Activated naive CD8-positive, alpha-beta T cell treated with anti-CD3 and anti-CD28 coated beads for 36 hours (primary cell): Measurements from ENCODE around the gene PRKAR2A. TPM values are rescaled to one million over a fixed set of nuclear protein-coding genes. Genes with fewer than 3 reads are reported as not detected.

Source experiments
- DNase-seq: peaks from one replicate; pipeline ENCODE4 v3.0.0; 2021
- H3K27ac Mint-ChIP-seq: one replicate; pipeline ENCODE4 v1.8.0; 2022; ENCODE audit warnings: mild to moderate bottlenecking, moderate library complexity, mixed read lengths
- H3K27me3 Mint-ChIP-seq: one replicate; pipeline ENCODE4 v1.8.0; 2022; ENCODE audit warnings: mild to moderate bottlenecking, mixed read lengths
- H3K36me3 Mint-ChIP-seq: one replicate; pipeline ENCODE4 v1.8.0; 2021; ENCODE audit warnings: mild to moderate bottlenecking, mixed read lengths
- H3K4me1 Mint-ChIP-seq: one replicate; pipeline ENCODE4 v1.8.0; 2021; ENCODE audit warnings: mixed read lengths
- H3K4me3 Mint-ChIP-seq: one replicate; pipeline ENCODE4 v1.8.0; 2022; ENCODE audit warnings: mild to moderate bottlenecking, moderate library complexity, mixed read lengths
- H3K9me3 Mint-ChIP-seq: one replicate; pipeline ENCODE4 v1.8.0; 2022; ENCODE audit warnings: mixed read lengths
- total RNA-seq, 2 experiments: library from RNA; stranded (reverse); gene quantifications; one replicate each; pipeline ENCODE4 v1.2.3, GENCODE V29; 2021

PRKAR2A gene
- 10 to 100 TPM; 42.8 to 45.2 TPM for total RNA-seq

DNA sequence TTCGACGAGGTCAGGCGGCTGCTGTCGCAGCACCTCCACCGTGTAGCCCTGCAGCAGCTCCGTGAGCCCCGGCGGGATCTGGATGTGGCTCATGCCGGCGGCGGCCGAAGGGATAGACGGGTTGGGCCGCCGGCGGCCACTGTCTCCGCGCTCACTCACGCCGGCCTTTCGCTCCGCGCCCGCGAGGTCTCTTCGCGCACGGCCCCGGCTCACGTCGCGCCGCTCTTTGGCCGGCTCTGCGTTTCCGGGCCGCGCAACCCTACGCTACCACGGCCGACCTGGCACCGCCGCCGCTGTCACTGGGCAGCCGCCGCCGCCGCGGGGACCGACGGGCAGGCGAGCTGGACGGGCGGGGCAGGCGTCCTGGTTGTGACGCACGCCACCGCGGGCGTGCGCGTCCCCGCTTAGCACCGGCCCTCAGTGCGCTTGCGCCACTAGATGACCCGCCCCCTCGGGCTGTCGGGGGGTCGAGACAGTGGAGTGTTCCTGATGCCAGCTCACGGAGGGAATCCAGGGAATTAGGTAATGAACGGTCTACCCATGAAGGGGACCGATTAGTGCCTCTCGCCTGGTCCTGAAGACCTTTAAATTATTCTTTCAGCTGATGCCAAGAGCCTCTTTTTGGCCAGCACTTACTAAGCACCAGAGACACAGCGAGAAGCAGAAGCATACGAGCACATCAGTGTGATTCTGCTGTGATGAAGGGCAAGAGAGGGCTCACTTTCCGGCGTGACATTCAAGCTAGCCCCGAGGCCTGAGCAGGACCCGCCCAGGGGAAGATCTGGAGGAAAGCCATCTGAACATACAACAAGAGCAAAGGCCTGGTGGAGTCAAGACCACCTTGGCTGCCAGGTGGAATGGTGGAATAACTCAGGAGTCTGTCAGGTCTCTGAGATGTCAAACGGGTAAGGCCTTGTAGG, at the start of gene PRKAR2A:
PRKAR2A (minus strand) TSS at position 371 of the 920 bp plus-strand sequence; CDS start at position 93, 278 bp downstream.
- Mint-ChIP-seq H3K4me3 (peak within 1 kb of the TSS; percentile 86), H3K27ac (peak within 1 kb of the TSS; percentile 88), H3K9me3 (no peaks in the 10 kb centered on the region), H3K4me1 (peaks cover 26% of the 10 kb centered on the region), H3K27me3 (no peaks in the 10 kb centered on the region), H3K36me3 (peaks cover 13% of the 10 kb centered on the region)
- DNase-seq = peak; percentile 87

DNA sequence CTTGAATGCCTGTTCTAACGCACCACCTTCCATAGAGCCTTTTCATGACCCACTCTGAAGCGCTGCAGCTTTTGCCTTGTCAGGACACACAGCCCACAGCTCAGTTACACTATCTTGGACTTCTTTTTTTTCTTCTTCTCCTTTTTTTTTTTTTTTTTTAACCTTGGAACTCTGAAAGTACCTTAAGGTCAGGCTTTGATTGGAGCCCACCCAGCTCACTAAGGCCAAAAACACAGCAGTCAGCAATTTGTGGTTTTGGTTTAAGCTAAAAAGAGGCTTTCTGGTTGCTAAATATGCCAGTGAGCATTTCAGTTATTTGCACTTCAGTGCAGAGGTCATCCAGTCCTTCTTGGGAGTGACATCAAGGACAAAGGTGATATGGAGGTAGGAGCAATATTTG, 49.3 kb upstream of the PRKAR2A start:
- Mint-ChIP-seq H3K9me3 (no peaks in the 10 kb centered on the region), H3K27me3 (no peaks in the 10 kb centered on the region), H3K27ac (no peak overlapping the region), H3K4me3 (peak overlapping the region; percentile 47), H3K4me1 (peaks cover 22% of the 10 kb centered on the region), H3K36me3 (no peaks in the 10 kb centered on the region)
- no peak for DNase-seq

- peaks cover 22% of the 10 kb centered on the region for H3K4me1 Mint-ChIP-seq
- no peak overlapping the region for H3K4me3 Mint-ChIP-seq
- DNase-seq = no peak
- no peak overlapping the region for H3K27ac Mint-ChIP-seq
- H3K9me3 Mint-ChIP-seq = no peaks in the 10 kb centered on the region
- H3K36me3 Mint-ChIP-seq = no peaks in the 10 kb centered on the region
- no peaks in the 10 kb centered on the region for H3K27me3 Mint-ChIP-seq
Observed at GRCh38 chr3:48894516-48894915, 46.8 kb upstream of the PRKAR2A start.

- Mint-ChIP-seq H3K4me1 (peaks cover 2% of the 10 kb centered on the region), H3K9me3 (no peaks in the 10 kb centered on the region), H3K27ac (no peak overlapping the region), H3K27me3 (no peaks in the 10 kb centered on the region), H3K36me3 (no peaks in the 10 kb centered on the region), H3K4me3 (no peak overlapping the region)
- no peak for DNase-seq
Observed at GRCh38 chr3:48891606-48892005, 43.9 kb upstream of the PRKAR2A start.

DNA sequence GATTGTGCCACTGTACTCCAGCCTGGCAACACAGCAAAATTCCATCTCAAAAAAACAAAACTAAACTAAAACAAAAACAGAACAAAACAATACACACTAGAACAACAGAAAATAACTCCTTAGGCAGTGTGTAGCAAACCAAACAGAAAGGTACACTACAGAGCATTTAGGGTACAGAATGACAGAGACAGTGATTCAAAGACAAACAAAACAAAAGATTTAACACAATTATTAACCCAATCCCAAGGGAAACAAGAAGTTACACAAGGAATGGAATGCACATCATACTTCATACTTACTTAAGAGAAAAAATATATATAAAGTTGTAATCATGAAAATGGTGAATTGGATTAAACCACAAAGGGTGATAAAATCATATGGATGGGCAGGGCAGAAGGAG, 38.1 kb upstream of the PRKAR2A start:
- no peaks in the 10 kb centered on the region for H3K9me3 Mint-ChIP-seq
- H3K27ac Mint-ChIP-seq = no peak overlapping the region
- H3K27me3 Mint-ChIP-seq = no peaks in the 10 kb centered on the region
- H3K4me1 Mint-ChIP-seq = no peaks in the 10 kb centered on the region
- DNase-seq = no peak
- no peak overlapping the region for H3K4me3 Mint-ChIP-seq
- peaks cover 4% of the 10 kb centered on the region for H3K36me3 Mint-ChIP-seq

DNA sequence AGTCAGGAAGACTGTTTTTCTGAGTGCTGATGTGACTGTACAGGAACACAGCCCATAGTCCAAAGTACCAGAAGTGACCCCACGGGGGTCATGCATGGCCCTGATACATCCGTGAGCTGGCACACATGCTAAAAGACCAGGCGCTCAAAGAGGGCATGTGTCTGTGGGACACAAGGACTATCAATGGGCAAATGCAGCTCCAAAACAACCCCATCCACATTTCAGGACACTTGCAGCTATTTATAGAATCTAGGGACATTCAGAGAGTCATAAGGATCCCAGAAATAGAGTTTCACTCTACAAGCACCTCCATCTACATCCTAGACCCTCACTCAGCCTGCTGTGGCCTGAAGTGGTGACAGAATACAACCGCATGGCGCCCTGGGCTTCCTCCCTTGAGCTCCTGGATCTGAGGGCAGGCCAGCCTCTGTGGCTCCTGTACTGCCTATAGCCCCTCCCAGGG, 34.0 kb upstream of the PRKAR2A start:
- no peak overlapping the region for H3K4me3 Mint-ChIP-seq
- H3K9me3 Mint-ChIP-seq = no peaks in the 10 kb centered on the region
- no peak overlapping the region for H3K27ac Mint-ChIP-seq
- no peak for DNase-seq
- no peaks in the 10 kb centered on the region for H3K27me3 Mint-ChIP-seq
- no peaks in the 10 kb centered on the region for H3K4me1 Mint-ChIP-seq
- peaks cover 9% of the 10 kb centered on the region for H3K36me3 Mint-ChIP-seq

- Mint-ChIP-seq H3K27me3 (no peaks in the 10 kb centered on the region), H3K4me1 (no peaks in the 10 kb centered on the region), H3K4me3 (no peak overlapping the region), H3K27ac (no peak overlapping the region), H3K36me3 (peaks cover 9% of the 10 kb centered on the region), H3K9me3 (no peaks in the 10 kb centered on the region)
- DNase-seq = no peak
Observed at GRCh38 chr3:48881006-48881405, 33.3 kb upstream of the PRKAR2A start.

DNA sequence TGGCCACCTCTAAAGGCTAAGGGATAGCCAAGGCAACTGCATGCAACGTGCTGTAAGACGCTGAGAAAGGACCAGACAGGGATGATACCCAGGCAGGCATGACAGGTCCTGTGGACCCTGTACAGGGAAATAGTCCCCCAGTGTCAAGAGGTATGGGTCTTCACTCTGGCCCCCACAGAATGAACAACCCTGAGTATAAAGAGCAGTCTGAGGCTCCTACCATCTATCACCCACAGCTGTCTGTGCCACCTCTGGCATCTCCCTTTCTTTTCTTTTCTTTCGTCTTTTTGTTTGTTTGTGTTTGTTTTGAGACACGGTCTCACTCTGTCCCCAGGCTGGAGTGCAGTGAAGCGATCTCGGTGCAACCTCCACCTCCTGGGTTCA, 32.3 kb upstream of the PRKAR2A start:
- Mint-ChIP-seq H3K36me3 (peaks cover 9% of the 10 kb centered on the region), H3K9me3 (no peaks in the 10 kb centered on the region), H3K27me3 (no peaks in the 10 kb centered on the region), H3K27ac (no peak overlapping the region), H3K4me1 (no peaks in the 10 kb centered on the region), H3K4me3 (no peak overlapping the region)
- no peak for DNase-seq

DNA sequence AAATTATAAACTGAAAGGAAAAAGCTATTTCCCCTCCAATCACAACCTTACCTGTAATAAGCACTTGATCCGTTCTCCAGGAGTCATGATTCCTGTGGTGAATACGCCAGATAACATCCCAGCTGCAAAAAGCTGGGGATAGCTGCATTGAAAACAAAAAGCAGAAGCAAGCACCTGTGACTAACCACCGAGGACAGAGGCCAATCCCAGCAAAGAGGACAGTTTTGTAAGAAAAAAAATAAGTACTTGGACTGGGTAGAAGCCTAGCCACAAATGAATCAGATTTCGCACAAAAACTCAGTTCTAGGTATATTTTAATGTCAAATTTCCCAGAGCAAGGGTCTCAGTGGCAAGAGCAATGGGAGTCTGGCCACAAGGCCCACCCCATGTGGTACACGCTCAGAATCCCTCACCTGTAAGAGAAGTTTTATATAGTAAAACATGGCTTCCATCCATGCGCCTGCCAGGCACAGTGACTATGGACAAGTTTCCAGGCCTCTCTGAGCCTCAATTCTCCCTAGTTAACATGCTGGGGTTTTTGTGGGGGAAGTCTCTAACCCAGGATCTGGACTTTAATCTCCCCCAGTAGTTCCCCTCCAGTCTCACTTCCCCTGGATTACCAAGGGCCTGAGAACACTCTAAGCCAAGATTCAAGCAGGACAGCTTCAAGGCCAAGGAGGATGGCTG, 31.8 kb upstream of the PRKAR2A start:
- Mint-ChIP-seq H3K4me3 (no peak overlapping the region), H3K9me3 (no peaks in the 10 kb centered on the region), H3K27me3 (no peaks in the 10 kb centered on the region), H3K4me1 (no peaks in the 10 kb centered on the region), H3K36me3 (peaks cover 7% of the 10 kb centered on the region), H3K27ac (no peak overlapping the region)
- DNase-seq = no peak

GRCh38 chr3:48877671-48878070, 30.0 kb upstream of the PRKAR2A start:
- Mint-ChIP-seq H3K36me3 (peaks cover 9% of the 10 kb centered on the region), H3K4me3 (no peak overlapping the region), H3K27ac (no peak overlapping the region), H3K27me3 (no peaks in the 10 kb centered on the region), H3K9me3 (no peaks in the 10 kb centered on the region), H3K4me1 (no peaks in the 10 kb centered on the region)
- DNase-seq = no peak

DNA sequence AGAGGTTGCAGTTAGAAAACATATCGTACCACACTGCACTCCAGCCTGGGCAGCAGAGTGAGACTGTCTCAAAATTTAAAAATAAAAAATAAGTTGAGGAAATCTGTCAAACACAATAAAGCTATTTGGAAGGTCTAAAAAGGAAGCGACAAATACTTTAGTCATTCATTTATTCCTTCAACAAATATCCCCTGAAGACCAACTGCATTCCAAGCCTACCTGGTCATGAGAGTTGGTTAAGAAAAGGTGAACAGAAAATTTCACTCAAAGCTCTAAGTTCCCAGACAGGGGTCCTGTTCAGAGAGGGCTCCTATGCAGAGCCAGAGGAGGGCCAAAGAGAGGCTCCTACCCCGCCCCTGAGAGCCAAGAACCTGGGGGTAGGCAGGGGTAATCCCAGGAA, 15.4 kb upstream of the PRKAR2A start:
- Mint-ChIP-seq H3K27me3 (no peaks in the 10 kb centered on the region), H3K4me1 (peaks cover 2% of the 10 kb centered on the region), H3K9me3 (no peaks in the 10 kb centered on the region), H3K4me3 (no peak overlapping the region), H3K36me3 (peaks cover 3% of the 10 kb centered on the region), H3K27ac (no peak overlapping the region)
- no peak for DNase-seq

DNA sequence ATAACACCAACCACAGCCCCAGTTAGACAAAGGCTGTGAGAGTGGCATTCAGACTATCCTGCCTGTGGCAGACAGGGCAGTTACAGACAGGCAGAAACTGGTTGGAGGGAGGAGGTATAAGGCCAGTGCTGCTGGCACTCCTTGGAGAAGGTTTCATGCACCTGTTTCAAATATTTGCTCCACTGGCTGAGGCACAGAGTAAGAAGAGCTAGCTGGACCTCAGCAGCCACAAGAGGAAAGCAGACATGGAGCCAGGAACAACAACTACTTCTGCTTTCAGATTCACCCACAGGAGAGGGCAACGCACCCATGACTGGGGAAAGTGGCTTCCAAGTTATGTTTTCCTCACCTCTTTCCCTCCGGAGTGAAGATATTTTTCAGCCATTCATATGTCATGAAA, 11.5 kb upstream of the PRKAR2A start:
- no peaks in the 10 kb centered on the region for H3K27me3 Mint-ChIP-seq
- H3K4me1 Mint-ChIP-seq = peaks cover 2% of the 10 kb centered on the region
- no peak overlapping the region for H3K27ac Mint-ChIP-seq
- H3K36me3 Mint-ChIP-seq = peaks cover 3% of the 10 kb centered on the region
- no peaks in the 10 kb centered on the region for H3K9me3 Mint-ChIP-seq
- H3K4me3 Mint-ChIP-seq = no peak overlapping the region
- no peak for DNase-seq

- no peak overlapping the region for H3K27ac Mint-ChIP-seq
- peaks cover 2% of the 10 kb centered on the region for H3K4me1 Mint-ChIP-seq
- peaks cover 3% of the 10 kb centered on the region for H3K36me3 Mint-ChIP-seq
- H3K4me3 Mint-ChIP-seq = no peak overlapping the region
- no peak for DNase-seq
- H3K27me3 Mint-ChIP-seq = no peaks in the 10 kb centered on the region
- no peaks in the 10 kb centered on the region for H3K9me3 Mint-ChIP-seq
Observed at GRCh38 chr3:48858709-48859108, 11.0 kb upstream of the PRKAR2A start.

GRCh38 chr3:48857641-48858040, 10.0 kb upstream of the PRKAR2A start:
- no peak for DNase-seq
- H3K4me3 Mint-ChIP-seq = no peak overlapping the region
- peaks cover 1% of the 10 kb centered on the region for H3K4me1 Mint-ChIP-seq
- H3K27ac Mint-ChIP-seq = no peak overlapping the region
- no peaks in the 10 kb centered on the region for H3K9me3 Mint-ChIP-seq
- H3K36me3 Mint-ChIP-seq = peaks cover 3% of the 10 kb centered on the region
- H3K27me3 Mint-ChIP-seq = no peaks in the 10 kb centered on the region

DNA sequence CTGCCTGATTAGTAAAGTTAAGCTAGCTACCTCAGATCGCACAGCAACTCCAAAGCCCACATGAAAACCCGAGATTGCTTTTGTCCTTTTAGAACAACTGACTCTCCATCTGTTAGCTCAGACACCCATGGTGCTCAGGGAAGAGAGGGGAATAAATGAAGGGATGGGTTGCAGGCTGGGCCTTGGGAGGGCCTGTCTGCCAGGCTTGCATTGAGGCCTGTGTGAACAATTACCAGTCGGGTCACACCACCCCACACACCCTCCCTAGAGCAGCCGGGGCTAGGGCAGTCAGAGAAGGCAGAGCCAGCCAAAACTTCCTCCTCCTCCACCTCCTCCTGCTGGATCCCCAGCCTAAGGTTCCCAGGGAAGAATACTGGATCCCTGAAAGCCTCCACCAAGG, 8.8 kb upstream of the PRKAR2A start:
- H3K27ac Mint-ChIP-seq = no peak overlapping the region
- H3K36me3 Mint-ChIP-seq = no peaks in the 10 kb centered on the region
- no peaks in the 10 kb centered on the region for H3K27me3 Mint-ChIP-seq
- no peaks in the 10 kb centered on the region for H3K4me1 Mint-ChIP-seq
- H3K9me3 Mint-ChIP-seq = no peaks in the 10 kb centered on the region
- H3K4me3 Mint-ChIP-seq = no peak overlapping the region
- DNase-seq = no peak
